ENCODE measurements around the gene ADGRB3.
"Not testable (repeated sequence)": the region's sequence is repeated elsewhere in the genome, so short reads cannot be mapped to it uniquely, and the experiment has no call there.

ADGRB3 gene

DNA sequence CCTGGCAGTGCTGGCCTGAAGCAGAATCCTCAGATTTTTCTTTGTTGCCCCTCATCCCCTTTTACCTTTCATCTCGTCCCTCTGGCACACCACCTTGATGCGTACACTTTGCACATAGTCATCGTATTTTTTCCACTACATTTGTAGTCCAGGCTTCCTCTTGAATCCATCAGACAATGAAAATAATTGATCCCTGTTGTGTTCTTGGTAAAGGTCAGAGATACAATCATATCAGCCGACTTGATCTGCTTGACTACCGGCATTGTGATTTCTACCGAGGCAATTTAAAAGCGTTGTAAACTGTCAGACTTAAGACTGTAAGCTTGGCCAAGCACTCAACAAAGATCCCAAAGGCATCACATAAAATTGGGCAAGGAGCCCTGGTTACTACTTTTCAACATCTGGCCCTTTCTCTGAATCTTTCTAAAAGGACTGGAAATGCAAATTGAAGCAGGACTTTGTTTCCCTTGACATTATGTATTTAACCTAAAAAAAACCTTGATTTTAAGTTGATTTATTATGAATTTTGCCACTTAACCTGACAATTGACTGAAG lies 649.2 kb downstream of the ADGRB3 start:
- Histone ChIP-seq H4K91ac (ENCODE audit: low read length) (no peak overlapping the region), H3K23ac (ENCODE audit: low read length in 2 of 2) (no peak overlapping the region), H3K36me3 (ENCODE audit: control insufficient read depth in 1 of 2, insufficient read depth in 2 of 2, low read depth in 1 of 2, low read length in 2 of 2) (no peaks in the 10 kb centered on the region), H2BK12ac (ENCODE audit: low read length in 2 of 2) (no peak overlapping the region), H2BK120ac (ENCODE audit: low read depth, low read length) (no peak overlapping the region), H3K18ac (ENCODE audit: low read depth in 1 of 2, low read length in 2 of 2) (no peak overlapping the region), H3K14ac (ENCODE audit: low read length in 2 of 2) (no peak overlapping the region), H3K9me3 (ENCODE audit: control insufficient read depth, low read length) (no peaks in the 10 kb centered on the region), H4K8ac (ENCODE audit: low read length) (no peak overlapping the region), H2BK5ac (ENCODE audit: low read depth, low read length, poor library complexity, severe bottlenecking) (no peak overlapping the region), H2AFZ (ENCODE audit: low read depth, low read length) (no peak overlapping the region), H3K4me1 (ENCODE audit: control insufficient read depth, insufficient read depth, low read depth, low read length) (no peaks in the 10 kb centered on the region), H3K27me3 (ENCODE audit: control insufficient read depth in 1 of 2, insufficient read depth in 1 of 2, low read length in 2 of 2) (no peaks in the 10 kb centered on the region), H2BK15ac (ENCODE audit: low read depth, poor library complexity, severe bottlenecking) (no peak overlapping the region), H3K79me1 (replicated peaks; ENCODE audit: low read length, poor library complexity, severe bottlenecking) (no peaks in the 10 kb centered on the region), H2AK5ac (ENCODE audit: low read length, severe bottlenecking) (no peak overlapping the region), H3K4me2 (ENCODE audit: low read length, poor library complexity, severe bottlenecking) (no peak overlapping the region), H3K4ac (ENCODE audit: low read depth in 1 of 2, low read length in 2 of 2) (no peak overlapping the region), H3K4me3 (ENCODE audit: insufficient read depth in 1 of 2, low read depth in 1 of 2, low read length in 2 of 2) (no peak overlapping the region), H3K9ac (ENCODE audit: low read length) (no peak overlapping the region), H3K27ac (ENCODE audit: low read length, poor library complexity, severe bottlenecking) (no peak overlapping the region)
- DNase-seq: no peak
- WGBS: 88% methylated on average over 7 of the region's 7 CpGs

DNA sequence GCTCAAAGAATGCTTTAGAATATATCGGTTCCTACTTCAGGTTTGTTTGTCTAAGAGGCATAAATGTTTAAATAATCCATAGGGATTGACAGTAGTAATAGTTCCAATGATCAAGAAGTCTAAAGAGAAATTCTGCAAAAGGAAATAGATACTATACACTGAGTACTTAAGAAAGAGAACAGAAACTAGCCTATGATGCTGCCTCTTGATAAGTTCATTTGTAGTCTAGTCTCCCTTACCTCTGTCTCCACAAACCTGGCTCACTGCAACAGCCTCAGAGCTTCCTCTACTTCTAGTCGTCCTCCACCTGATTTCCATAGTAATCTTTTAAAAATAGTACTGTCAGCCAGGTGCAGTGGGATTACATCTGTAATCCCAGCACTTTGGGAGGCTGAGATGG lies 650.0 kb downstream of the ADGRB3 start:
- no peaks in the 10 kb centered on the region for H3K4me1 ChIP-seq (ENCODE audit: control insufficient read depth, insufficient read depth, low read depth, low read length)
- DNase-seq: no peak
- H4K91ac ChIP-seq (ENCODE audit: low read length): no peak overlapping the region
- H3K14ac ChIP-seq (ENCODE audit: low read length in 2 of 2): no peak overlapping the region
- H3K18ac ChIP-seq (ENCODE audit: low read depth in 1 of 2, low read length in 2 of 2): no peak overlapping the region
- no peaks in the 10 kb centered on the region for H3K79me1 ChIP-seq (replicated peaks; ENCODE audit: low read length, poor library complexity, severe bottlenecking)
- no peaks in the 10 kb centered on the region for H3K36me3 ChIP-seq (ENCODE audit: control insufficient read depth in 1 of 2, insufficient read depth in 2 of 2, low read depth in 1 of 2, low read length in 2 of 2)
- H3K4me3 ChIP-seq (ENCODE audit: insufficient read depth in 1 of 2, low read depth in 1 of 2, low read length in 2 of 2): no peak overlapping the region
- no peak overlapping the region for H2BK5ac ChIP-seq (ENCODE audit: low read depth, low read length, poor library complexity, severe bottlenecking)
- no peaks in the 10 kb centered on the region for H3K9me3 ChIP-seq (ENCODE audit: control insufficient read depth, low read length)
- no CpG with 5 or more reads among the region's 2 CpGs for WGBS
- no peak overlapping the region for H3K4me2 ChIP-seq (ENCODE audit: low read length, poor library complexity, severe bottlenecking)
- H2BK120ac ChIP-seq (ENCODE audit: low read depth, low read length): no peak overlapping the region
- H3K9ac ChIP-seq (ENCODE audit: low read length): no peak overlapping the region
- no peak overlapping the region for H3K23ac ChIP-seq (ENCODE audit: low read length in 2 of 2)
- H3K27ac ChIP-seq (ENCODE audit: low read length, poor library complexity, severe bottlenecking): no peak overlapping the region
- H3K4ac ChIP-seq (ENCODE audit: low read depth in 1 of 2, low read length in 2 of 2): no peak overlapping the region
- no peak overlapping the region for H2BK15ac ChIP-seq (ENCODE audit: low read depth, poor library complexity, severe bottlenecking)
- H3K27me3 ChIP-seq (ENCODE audit: control insufficient read depth in 1 of 2, insufficient read depth in 1 of 2, low read length in 2 of 2): no peaks in the 10 kb centered on the region
- H2BK12ac ChIP-seq (ENCODE audit: low read length in 2 of 2): no peak overlapping the region
- no peak overlapping the region for H2AFZ ChIP-seq (ENCODE audit: low read depth, low read length)
- H2AK5ac ChIP-seq (ENCODE audit: low read length, severe bottlenecking): no peak overlapping the region
- H4K8ac ChIP-seq (ENCODE audit: low read length): no peak overlapping the region

DNA sequence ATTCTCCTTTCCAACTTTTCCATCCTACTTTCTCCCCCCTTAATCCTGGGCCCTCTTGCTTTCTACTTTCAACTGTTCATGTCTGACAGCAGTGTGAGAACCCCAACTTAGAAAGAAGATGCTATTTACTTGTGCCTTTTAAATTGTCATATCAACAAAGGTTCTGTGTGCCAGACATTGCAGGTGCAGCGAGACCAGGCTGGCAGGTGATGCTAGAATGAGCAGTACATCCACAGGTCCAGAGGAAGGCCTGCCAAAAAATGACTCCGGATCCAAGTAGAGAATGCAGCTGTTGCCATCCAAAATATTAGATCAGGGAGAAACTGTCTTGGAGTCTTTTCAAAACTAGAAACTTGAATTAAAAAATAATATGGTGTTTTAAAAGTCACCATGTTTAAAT lies 651.2 kb downstream of the ADGRB3 start:
- no peak overlapping the region for H3K27ac ChIP-seq (ENCODE audit: low read length, poor library complexity, severe bottlenecking)
- no peak overlapping the region for H2BK120ac ChIP-seq (ENCODE audit: low read depth, low read length)
- H2AK5ac ChIP-seq (ENCODE audit: low read length, severe bottlenecking): no peak overlapping the region
- H3K9ac ChIP-seq (ENCODE audit: low read length): no peak overlapping the region
- H3K4me1 ChIP-seq (ENCODE audit: control insufficient read depth, insufficient read depth, low read depth, low read length): no peaks in the 10 kb centered on the region
- 78% methylated on average over 2 of the region's 2 CpGs for WGBS
- no peaks in the 10 kb centered on the region for H3K79me1 ChIP-seq (replicated peaks; ENCODE audit: low read length, poor library complexity, severe bottlenecking)
- H3K9me3 ChIP-seq (ENCODE audit: control insufficient read depth, low read length): no peaks in the 10 kb centered on the region
- H3K18ac ChIP-seq (ENCODE audit: low read depth in 1 of 2, low read length in 2 of 2): no peak overlapping the region
- no peak overlapping the region for H3K4ac ChIP-seq (ENCODE audit: low read depth in 1 of 2, low read length in 2 of 2)
- H2BK12ac ChIP-seq (ENCODE audit: low read length in 2 of 2): no peak overlapping the region
- no peak overlapping the region for H3K4me3 ChIP-seq (ENCODE audit: insufficient read depth in 1 of 2, low read depth in 1 of 2, low read length in 2 of 2)
- no peak overlapping the region for H3K23ac ChIP-seq (ENCODE audit: low read length in 2 of 2)
- no peak for DNase-seq
- H3K36me3 ChIP-seq (ENCODE audit: control insufficient read depth in 1 of 2, insufficient read depth in 2 of 2, low read depth in 1 of 2, low read length in 2 of 2): no peaks in the 10 kb centered on the region
- H2BK15ac ChIP-seq (ENCODE audit: low read depth, poor library complexity, severe bottlenecking): no peak overlapping the region
- no peak overlapping the region for H4K91ac ChIP-seq (ENCODE audit: low read length)
- H3K14ac ChIP-seq (ENCODE audit: low read length in 2 of 2): no peak overlapping the region
- no peak overlapping the region for H3K4me2 ChIP-seq (ENCODE audit: low read length, poor library complexity, severe bottlenecking)
- no peaks in the 10 kb centered on the region for H3K27me3 ChIP-seq (ENCODE audit: control insufficient read depth in 1 of 2, insufficient read depth in 1 of 2, low read length in 2 of 2)
- no peak overlapping the region for H2BK5ac ChIP-seq (ENCODE audit: low read depth, low read length, poor library complexity, severe bottlenecking)
- H2AFZ ChIP-seq (ENCODE audit: low read depth, low read length): no peak overlapping the region
- H4K8ac ChIP-seq (ENCODE audit: low read length): no peak overlapping the region

- WGBS: 100% methylated on average over 4 of the region's 5 CpGs
- not testable (repeated sequence) for H3K27ac ChIP-seq (ENCODE audit: low read length, poor library complexity, severe bottlenecking); H2BK15ac ChIP-seq (ENCODE audit: low read depth, poor library complexity, severe bottlenecking); H3K14ac ChIP-seq (ENCODE audit: low read length in 2 of 2); H3K9me3 ChIP-seq (ENCODE audit: control insufficient read depth, low read length); H3K79me1 ChIP-seq (replicated peaks; ENCODE audit: low read length, poor library complexity, severe bottlenecking); H3K4me1 ChIP-seq (ENCODE audit: control insufficient read depth, insufficient read depth, low read depth, low read length); H3K4me3 ChIP-seq (ENCODE audit: insufficient read depth in 1 of 2, low read depth in 1 of 2, low read length in 2 of 2); H3K18ac ChIP-seq (ENCODE audit: low read depth in 1 of 2, low read length in 2 of 2); H2BK12ac ChIP-seq (ENCODE audit: low read length in 2 of 2); H3K27me3 ChIP-seq (ENCODE audit: control insufficient read depth in 1 of 2, insufficient read depth in 1 of 2, low read length in 2 of 2); H3K4ac ChIP-seq (ENCODE audit: low read depth in 1 of 2, low read length in 2 of 2); H3K23ac ChIP-seq (ENCODE audit: low read length in 2 of 2); H3K9ac ChIP-seq (ENCODE audit: low read length); DNase-seq; H2BK120ac ChIP-seq (ENCODE audit: low read depth, low read length); H2AK5ac ChIP-seq (ENCODE audit: low read length, severe bottlenecking); H3K4me2 ChIP-seq (ENCODE audit: low read length, poor library complexity, severe bottlenecking); H2BK5ac ChIP-seq (ENCODE audit: low read depth, low read length, poor library complexity, severe bottlenecking); H4K91ac ChIP-seq (ENCODE audit: low read length); H3K36me3 ChIP-seq (ENCODE audit: control insufficient read depth in 1 of 2, insufficient read depth in 2 of 2, low read depth in 1 of 2, low read length in 2 of 2); H2AFZ ChIP-seq (ENCODE audit: low read depth, low read length); H4K8ac ChIP-seq (ENCODE audit: low read length)
Observed at GRCh38 chr6:69288198-69288597, 653.1 kb downstream of the ADGRB3 start.
